GM19324 (cell line): ENCODE data around the gene ELK1.
"Not testable (repeated sequence)": the region's sequence is repeated elsewhere in the genome, so short reads cannot be mapped to it uniquely, and the experiment has no call there.

Experiments used
- ATAC-seq: cut with Tn5 transposase; IDR thresholded peaks from one replicate; pipeline ENCODE4 v1.9.1; 2021; ENCODE audit warnings: mild to moderate bottlenecking, moderate library complexity; ENCODE audit not compliant: unreplicated experiment, low FRiP score

Gene ELK1

GRCh38 chrX:47650164-47651042, at the start of gene ELK1:
ELK1 (minus strand) TSS chrX:47650563; CDS start chrX:47641441, 9,122 bp downstream.
- ATAC-seq: peak; percentile 88

DNA sequence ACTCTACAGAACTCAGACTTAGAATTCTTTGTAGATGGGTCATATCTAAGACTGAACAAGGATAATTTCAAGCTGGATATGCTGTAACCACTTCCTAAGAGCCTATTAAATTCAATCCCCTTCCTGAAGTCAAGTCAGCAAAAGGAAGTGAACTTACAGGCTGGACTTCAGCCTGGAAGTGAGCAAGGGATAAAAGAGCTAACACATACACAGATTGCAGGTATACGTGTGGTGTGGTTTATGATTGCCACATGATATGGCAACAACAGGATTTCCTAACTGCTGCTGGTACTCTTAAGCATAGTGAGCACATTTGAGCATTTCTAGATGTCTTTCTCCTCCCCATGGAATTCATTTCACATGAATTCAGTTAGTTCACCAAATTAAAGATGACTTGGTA, 46.8 kb upstream of the ELK1 start:
- ATAC-seq: no peak

DNA sequence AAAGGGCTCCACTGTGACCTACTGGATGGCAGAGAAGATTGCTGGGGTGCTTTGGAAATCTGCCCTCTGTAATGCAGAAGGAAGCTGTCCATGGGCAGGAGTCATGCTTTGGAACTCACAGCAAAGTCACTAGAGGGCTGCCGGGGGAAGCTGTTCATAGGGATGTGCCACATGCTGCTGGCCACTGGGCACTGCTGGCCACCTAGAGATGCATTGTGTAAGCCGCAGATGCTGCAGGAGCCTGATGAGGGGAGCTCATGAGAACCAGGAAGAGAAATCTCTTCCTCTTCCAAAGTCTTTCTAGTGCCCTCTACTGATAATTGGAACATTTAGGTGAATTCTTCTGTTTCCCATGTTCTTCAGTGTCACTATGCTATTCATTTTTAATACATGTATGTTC, 39.8 kb upstream of the ELK1 start:
- no peak for ATAC-seq

GRCh38 chrX:47687263-47687662, 36.9 kb upstream of the ELK1 start:
- no peak for ATAC-seq

- no peak for ATAC-seq
Observed at GRCh38 chrX:47683829-47684205, 33.5 kb upstream of the ELK1 start.

GRCh38 chrX:47683184-47683828, 32.9 kb upstream of the ELK1 start:
- no peak for ATAC-seq

- ATAC-seq: not testable (repeated sequence)
Observed at GRCh38 chrX:47675959-47676859, 25.8 kb upstream of the ELK1 start.

- no peak for ATAC-seq
Observed at GRCh38 chrX:47674776-47675175, 24.4 kb upstream of the ELK1 start.

DNA sequence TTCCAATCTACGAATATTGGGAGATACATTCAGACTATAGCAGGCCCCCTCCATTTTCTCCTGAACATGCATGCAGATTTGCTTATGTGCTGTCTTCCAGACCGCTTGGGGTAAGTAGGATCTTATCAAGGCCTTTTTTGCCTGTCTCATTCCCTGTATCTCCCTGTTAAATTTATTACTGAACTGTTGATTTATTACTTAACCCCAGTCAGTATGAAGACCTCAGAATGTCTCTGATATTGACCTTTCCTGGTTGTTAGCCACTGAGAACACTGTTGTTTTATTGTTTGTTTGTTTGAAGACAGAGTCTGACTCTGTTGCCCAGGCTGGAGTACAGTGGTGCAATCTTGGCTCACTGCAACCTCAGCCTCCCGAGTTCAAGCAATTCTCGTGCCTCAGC, 15.4 kb upstream of the ELK1 start:
- ATAC-seq: not testable (repeated sequence)

- no peak for ATAC-seq
Observed at GRCh38 chrX:47664737-47665136, 14.4 kb upstream of the ELK1 start.

DNA sequence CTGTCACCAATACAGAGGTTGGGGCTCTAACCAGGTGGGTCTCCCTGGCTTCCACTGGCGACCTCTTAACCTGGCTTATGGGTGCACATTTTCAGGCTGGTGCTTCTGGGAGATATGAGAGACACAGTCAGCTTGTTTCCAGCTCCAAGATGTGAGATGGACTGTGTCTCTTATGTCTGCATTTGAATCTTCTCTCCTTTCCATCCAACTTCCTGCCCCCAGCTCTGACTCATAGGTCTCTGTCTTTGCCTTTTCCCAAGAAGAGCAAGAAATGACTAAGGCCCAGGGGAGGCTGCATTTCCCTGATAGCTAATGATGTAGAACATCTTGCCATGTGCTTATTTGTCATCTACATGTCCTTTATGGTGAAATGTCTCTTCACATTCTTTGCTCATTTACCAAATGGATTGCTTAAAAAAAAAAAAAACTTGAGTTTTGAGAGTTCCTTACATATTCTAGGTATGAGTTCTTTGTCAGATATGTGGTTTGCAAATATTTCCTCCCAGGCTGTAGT, 11.8 kb upstream of the ELK1 start:
- ATAC-seq: no peak

- ATAC-seq: no peak
Observed at GRCh38 chrX:47661539-47661938, 11.2 kb upstream of the ELK1 start.

DNA sequence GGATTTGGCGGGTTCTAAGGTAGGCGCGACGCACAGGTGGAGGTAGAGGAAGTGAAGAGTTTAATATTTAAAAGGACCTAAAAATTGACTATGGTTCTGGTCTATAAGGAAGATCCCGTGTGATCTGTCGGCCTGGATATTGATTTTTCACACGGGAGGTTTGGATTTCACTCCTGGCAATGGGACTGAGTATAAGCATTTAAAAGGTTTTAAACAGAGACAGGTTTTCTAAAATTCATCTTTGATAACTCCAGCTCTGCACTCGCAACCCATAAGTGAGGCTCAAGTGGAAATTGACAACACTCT, 9.0 kb upstream of the ELK1 start:
- ATAC-seq: no peak

DNA sequence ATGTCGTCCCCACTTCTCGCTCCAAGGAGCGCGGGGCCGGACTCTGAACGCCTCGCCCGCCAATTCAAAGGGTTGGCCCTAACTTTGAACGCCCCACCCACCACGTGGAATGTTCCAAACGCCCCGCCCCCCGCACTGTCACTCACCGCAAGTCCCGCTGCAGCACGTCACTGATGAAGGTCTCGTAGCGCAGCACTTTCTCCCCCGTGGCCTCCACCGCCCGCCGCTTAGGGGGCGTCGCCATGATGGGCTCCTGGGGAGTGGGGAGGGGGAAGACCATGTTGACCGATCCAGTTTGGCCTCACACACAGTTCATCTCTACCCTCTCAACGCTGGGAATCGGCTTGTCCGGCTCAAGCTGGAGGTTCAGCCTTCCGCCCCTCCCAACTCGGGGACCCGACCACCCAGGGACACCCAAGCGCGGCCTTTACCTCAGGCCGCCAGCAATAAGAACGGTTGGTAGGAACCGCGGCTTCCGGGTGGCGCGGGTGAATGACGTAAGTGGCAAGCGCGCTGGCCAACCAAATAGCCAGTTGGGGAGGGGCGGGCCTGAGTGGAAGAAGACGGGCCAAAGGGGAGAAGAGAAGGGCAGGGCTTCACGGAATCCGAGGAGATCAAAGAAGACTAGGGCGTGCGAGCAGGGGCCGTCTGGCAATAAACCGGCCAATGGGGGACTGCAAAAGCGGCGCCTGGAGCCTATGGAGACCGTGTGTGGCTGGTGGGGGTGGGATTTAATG, 8.5 kb upstream of the ELK1 start, which contains the start of gene UXT:
Gene UXT, minus strand, starts transcription at position 497 of the 737 bp plus-strand sequence. Its CDS starts 253 bp downstream, at position 244.
- peak; percentile 84 for ATAC-seq

DNA sequence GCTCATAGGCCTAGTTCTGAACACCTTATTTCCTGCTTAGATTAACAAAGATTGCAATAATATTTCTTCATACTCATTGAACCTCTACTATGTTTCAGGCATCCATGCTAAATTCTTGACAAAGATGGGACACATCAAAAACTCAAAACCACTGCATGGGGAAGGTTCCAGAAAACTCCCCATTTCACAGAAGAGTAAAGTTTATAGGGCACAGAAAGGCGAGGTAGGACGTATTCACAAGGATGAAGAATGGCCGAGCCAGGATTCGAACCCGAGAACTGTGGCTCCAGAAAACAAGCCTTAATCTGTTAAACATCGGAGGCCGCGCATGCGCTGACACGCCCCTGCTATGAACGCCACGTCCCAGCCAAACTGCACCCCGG, 7.9 kb upstream of the ELK1 start:
- no peak for ATAC-seq

DNA sequence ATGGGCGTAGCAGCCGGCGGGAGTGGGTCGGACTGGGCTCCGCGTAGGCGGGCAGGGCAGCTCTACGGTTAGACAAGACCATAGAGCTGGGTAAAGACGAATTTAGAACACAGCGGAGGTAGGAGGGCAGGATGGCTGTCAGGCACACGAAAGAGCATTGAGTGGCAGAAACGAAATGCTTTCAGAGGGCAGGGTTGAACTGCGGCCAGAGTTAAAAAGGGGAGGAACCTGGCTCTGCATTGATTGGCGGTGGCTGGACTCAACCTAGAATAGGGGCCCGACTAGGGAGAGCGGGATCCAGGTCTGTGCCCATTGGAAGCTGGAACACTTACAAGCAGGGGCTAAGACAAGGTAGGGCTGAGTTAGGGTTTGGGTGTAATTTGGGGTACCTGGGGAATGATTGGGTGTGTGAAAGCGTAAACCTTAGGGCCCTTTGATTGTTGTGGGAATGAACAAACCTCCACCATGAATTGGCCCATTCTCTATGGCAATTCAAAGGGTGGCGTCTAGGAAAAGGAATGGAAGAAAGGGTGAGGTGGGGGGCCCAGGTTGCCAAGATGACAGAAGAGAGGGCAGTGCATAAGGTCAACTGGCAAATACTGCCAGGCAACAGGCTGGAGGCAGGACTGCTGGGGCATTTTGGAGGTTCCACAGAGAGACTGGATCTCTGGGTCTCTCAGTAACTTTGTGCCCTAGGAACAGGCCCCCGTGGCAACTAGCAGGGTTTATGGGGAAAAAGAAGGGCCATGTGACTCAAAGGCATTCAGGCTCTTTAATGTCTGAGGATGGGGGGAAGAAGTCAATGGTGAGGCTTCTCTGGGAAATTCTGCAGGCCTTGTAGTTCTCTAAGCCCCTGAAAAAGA, 911 bp upstream of the ELK1 start:
- ATAC-seq: no peak

GRCh38 chrX:47649781-47650163, 591 bp downstream of the ELK1 start:
- no peak for ATAC-seq

DNA sequence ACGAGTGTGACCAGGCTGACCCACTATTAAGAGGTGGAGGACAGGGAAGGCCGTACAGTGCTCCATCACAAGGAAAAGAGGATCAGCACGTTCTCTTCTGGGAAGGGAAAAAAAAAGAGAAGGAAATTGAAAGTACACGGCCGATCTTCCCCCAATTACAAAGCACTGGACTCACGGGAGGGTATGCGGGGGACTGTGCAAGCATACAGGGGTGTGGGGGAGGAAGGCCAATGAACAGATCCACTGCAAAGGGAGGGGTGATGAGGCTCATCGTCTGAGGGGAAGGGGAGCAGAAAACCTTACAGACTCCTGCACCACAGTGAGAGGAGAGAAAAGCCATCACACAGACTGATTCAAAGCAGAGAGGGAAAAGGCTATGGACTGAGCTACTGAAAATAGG, 1.1 kb downstream of the ELK1 start:
- no peak for ATAC-seq

DNA sequence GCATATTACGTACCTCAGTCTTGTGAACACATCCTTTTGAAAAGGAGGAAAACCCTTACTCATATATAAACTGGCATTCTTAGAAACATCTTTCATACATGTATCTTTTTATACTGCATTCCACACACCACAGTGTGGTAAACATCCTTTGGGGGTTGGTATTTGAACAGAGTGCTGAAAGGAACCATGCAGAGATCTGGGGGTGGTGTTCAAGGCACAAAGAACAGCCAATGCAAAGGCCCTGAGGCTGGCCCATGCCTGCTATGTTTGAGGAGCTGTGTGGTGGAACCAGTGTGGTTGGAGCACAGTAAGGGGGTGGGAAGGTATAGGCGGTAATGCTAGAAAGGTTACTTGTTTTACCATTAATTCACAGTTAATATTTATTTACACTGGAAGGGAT, 2.0 kb downstream of the ELK1 start:
- no peak for ATAC-seq
